Vagina (tissue), 2 donors: ENCODE measurements around the gene TMEM151A.

Experiments
- CTCF ChIP-seq, 3 experiments: fragments of 450-650 bp in 2 of 3; fragments of 200-600 bp in 1 of 3; sonication (generic) in 1 of 3; IDR thresholded peaks; one replicate each; pipeline ENCODE4 v1.5.1; 2017 to 2019; ENCODE audit warnings: antibody characterized with exemption in 3 of 3, mild to moderate bottlenecking in 2 of 3, moderate library complexity in 2 of 3
- POLR2A ChIP-seq, 2 donors: fragments of 450-650 bp; IDR thresholded peaks; one replicate each; pipeline ENCODE4 v1.6.1; 2017; ENCODE audit warnings: antibody characterized with exemption in 2 of 2, mild to moderate bottlenecking in 2 of 2, moderate library complexity in 2 of 2

GRCh38 chr11:66242095-66242765 is 49.5 kb upstream of the TMEM151A start:
- TF ChIP-seq CTCF (IDR thresholded peaks at IDR 0.05) (no peak), POLR2A (IDR thresholded peaks at IDR 0.05) (no peak)
